Activated T-cell treated with anti-CD3 and anti-CD28 coated beads for 4 hours (primary cell): Measurements from ENCODE around the gene BPIFB1.

Source experiments
- DNase-seq: peaks from one replicate; pipeline ENCODE4 v3.0.0-alpha.2; 2020

Gene BPIFB1

GRCh38 chr20:33333616-33334015 lies 50.6 kb downstream of the BPIFB1 start:
- no peak for DNase-seq

GRCh38 chr20:33334111-33334510 lies 51.1 kb downstream of the BPIFB1 start:
- DNase-seq: no peak

GRCh38 chr20:33336375-33336774 lies 53.4 kb downstream of the BPIFB1 start:
- no peak for DNase-seq

- DNase-seq: no peak
Measured at GRCh38 chr20:33337119-33337518, 54.1 kb downstream of the BPIFB1 start.

GRCh38 chr20:33337531-33338165 lies 54.6 kb downstream of the BPIFB1 start:
- no peak for DNase-seq

- no peak for DNase-seq
Measured at GRCh38 chr20:33338467-33339258, 55.6 kb downstream of the BPIFB1 start.

- DNase-seq: no peak
Measured at GRCh38 chr20:33339515-33340058, 56.6 kb downstream of the BPIFB1 start.

- no peak for DNase-seq
Measured at GRCh38 chr20:33343521-33343920, 60.5 kb downstream of the BPIFB1 start.

GRCh38 chr20:33345342-33345741 lies 62.3 kb downstream of the BPIFB1 start:
- no peak for DNase-seq

GRCh38 chr20:33348136-33348937 lies 65.3 kb downstream of the BPIFB1 start:
- no peak for DNase-seq

- no peak for DNase-seq
Measured at GRCh38 chr20:33349493-33349892, 66.5 kb downstream of the BPIFB1 start.

- DNase-seq: no peak
Measured at GRCh38 chr20:33351696-33352095, 68.7 kb downstream of the BPIFB1 start.

GRCh38 chr20:33352258-33353012 lies 69.4 kb downstream of the BPIFB1 start:
- no peak for DNase-seq

- no peak for DNase-seq
Measured at GRCh38 chr20:33353013-33353402, 70.0 kb downstream of the BPIFB1 start.
